SK-N-DZ (cell line): Measurements from ENCODE around the gene CCDC134. TPM values are rescaled to one million over a fixed set of nuclear protein-coding genes. Genes with fewer than 3 reads are reported as not detected.

Experiments used
- DNase-seq: peaks from one replicate; pipeline ENCODE4 v3.0.0-alpha.2; 2015; ENCODE audit warnings: low spot score
- polyA plus RNA-seq, 2 experiments: library from polyadenylated mRNA; depleted of rRNA; stranded (reverse); fragments of >200 nt; gene quantifications; 2 replicates each; pipeline ENCODE4 v1.2.3, GENCODE V29; 2014

Gene CCDC134
- 7.3 and 13.7 TPM in 2 replicates for polyA plus RNA-seq (2014; cell fraction: cytosol; rRNA removed)
- 4.9 and 6.8 TPM in 2 replicates for polyA plus RNA-seq (2014; cell fraction: nucleus; rRNA removed)

- DNase-seq: peak; percentile 86
These were observed at the start of gene CCDC134 for GRCh38 chr22:41800348-41801146. Gene CCDC134, plus strand, starts transcription at chr22:41800679. Its CDS starts 8,212 bp downstream, at chr22:41808891.

- DNase-seq: no peak
These were observed 48.2 kb upstream of the CCDC134 start for GRCh38 chr22:41752011-41752970.

GRCh38 chr22:41753984-41754383 is 46.5 kb upstream of the CCDC134 start:
- DNase-seq: no peak

- no peak for DNase-seq
These were observed 43.0 kb upstream of the CCDC134 start for GRCh38 chr22:41757502-41757901.

- DNase-seq: no peak
These were observed 42.2 kb upstream of the CCDC134 start for GRCh38 chr22:41758231-41758630.

GRCh38 chr22:41762980-41763779 is 37.3 kb upstream of the CCDC134 start:
- peak; percentile 43 for DNase-seq

- no peak for DNase-seq
These were observed 34.0 kb upstream of the CCDC134 start for GRCh38 chr22:41766476-41766875.

- DNase-seq: no peak
These were observed 32.0 kb upstream of the CCDC134 start for GRCh38 chr22:41768430-41768829.

- DNase-seq: no peak
These were observed 29.6 kb upstream of the CCDC134 start for GRCh38 chr22:41770715-41771468.

- DNase-seq: no peak
These were observed 28.3 kb upstream of the CCDC134 start for GRCh38 chr22:41772198-41772597.

- DNase-seq: no peak
These were observed 27.8 kb upstream of the CCDC134 start for GRCh38 chr22:41772645-41773044.

- DNase-seq: no peak
These were observed 25.1 kb upstream of the CCDC134 start for GRCh38 chr22:41775338-41775737.

GRCh38 chr22:41775976-41776375 is 24.5 kb upstream of the CCDC134 start:
- no peak for DNase-seq

- DNase-seq: no peak
These were observed 24.1 kb upstream of the CCDC134 start for GRCh38 chr22:41776381-41776780.

GRCh38 chr22:41777749-41778425 is 22.6 kb upstream of the CCDC134 start:
- no peak for DNase-seq

- no peak for DNase-seq
These were observed 20.5 kb upstream of the CCDC134 start for GRCh38 chr22:41779929-41780505.

GRCh38 chr22:41780746-41781505 is 19.6 kb upstream of the CCDC134 start:
- peak; percentile 36 for DNase-seq

GRCh38 chr22:41781507-41781906 is 19.0 kb upstream of the CCDC134 start:
- DNase-seq: no peak

GRCh38 chr22:41782316-41782715 is 18.2 kb upstream of the CCDC134 start:
- no peak for DNase-seq
